H4 (cell line): ENCODE data around the gene KLHL40. TPM values are rescaled to one million over a fixed set of nuclear protein-coding genes. Genes with fewer than 3 reads are reported as not detected.

Source experiments
- DNase-seq: peaks from one replicate; pipeline ENCODE4 v3.0.0-alpha.2; 2015; ENCODE audit warnings: low spot score
- total RNA-seq: library from RNA; depleted of rRNA; stranded (reverse); fragments of >200 nt; shearing (Covaris generic); gene quantifications from 2 replicates; pipeline ENCODE4 v1.2.3, GENCODE V29; 2014

KLHL40 gene
- total RNA-seq, 1 experiment from 2014 or later = not detected

GRCh38 chr3:42689421-42690014 lies 4.2 kb downstream of the KLHL40 start:
- DNase-seq = no peak

DNA sequence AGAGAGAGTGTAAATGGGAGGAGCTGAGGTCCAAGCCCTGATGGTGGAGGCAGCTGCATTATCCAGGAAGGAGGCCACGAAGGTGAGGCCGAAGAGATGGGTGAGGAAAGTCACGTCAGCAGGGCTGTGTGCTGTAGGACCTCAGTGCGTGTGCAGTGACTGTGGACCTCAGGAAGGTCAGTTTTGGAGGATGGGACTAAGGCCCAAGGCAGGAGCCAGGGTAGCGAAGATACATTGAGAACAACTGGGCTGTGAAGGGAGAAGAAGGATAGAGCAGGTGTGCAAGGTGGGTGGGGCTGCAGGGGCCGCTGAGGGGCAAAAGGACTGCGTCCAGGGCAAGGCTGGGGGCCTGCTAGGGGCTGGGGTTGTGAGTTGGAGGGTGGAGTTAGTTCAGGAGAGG lies 4.9 kb downstream of the KLHL40 start:
- DNase-seq = no peak

DNA sequence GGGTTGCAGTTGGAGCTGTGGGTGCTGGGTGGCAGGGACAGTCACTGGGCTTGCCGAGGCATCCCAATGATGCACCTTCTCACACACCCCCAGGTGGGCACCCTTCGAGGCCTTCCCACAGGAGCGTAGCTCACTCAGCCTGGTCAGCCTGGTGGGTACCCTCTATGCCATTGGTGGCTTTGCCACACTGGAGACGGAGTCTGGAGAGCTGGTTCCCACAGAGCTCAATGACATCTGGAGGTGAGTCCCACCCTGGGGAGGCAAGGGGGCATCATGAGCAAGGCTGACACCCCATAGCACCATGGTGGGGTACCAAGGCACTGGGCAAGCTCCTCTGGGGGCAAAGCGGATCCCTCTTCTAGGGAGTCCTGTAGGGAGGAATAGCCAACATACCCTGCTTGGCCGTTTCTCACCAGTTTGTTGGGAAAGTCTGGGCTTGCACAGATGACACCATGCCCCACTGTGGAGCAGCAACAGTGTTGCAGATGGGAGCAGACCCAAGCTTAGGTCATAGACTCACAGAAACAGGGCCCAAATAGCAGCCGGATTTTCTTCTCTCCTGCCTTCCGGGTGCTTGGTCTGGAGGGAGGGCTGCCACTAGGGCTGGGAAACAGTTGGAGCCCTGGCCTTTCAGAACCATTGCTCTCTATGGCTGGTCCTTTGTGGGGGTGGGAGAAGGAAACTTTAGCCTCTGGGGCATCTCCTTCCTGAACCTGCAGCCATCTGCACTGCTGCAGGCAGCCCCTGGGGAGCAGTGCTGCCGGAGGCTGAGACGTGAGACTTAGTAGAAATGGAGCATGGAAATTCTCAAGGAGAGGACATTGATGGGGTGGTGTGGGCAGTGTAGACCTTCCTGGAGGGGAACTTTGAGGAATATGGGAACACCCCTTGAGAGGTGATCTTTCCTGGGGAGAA lies 5.7 kb downstream of the KLHL40 start:
- DNase-seq = no peak

GRCh38 chr3:42691816-42692666 lies 6.7 kb downstream of the KLHL40 start:
- DNase-seq = no peak

- DNase-seq = no peak
Observed at GRCh38 chr3:42692667-42693529, 7.6 kb downstream of the KLHL40 start.

DNA sequence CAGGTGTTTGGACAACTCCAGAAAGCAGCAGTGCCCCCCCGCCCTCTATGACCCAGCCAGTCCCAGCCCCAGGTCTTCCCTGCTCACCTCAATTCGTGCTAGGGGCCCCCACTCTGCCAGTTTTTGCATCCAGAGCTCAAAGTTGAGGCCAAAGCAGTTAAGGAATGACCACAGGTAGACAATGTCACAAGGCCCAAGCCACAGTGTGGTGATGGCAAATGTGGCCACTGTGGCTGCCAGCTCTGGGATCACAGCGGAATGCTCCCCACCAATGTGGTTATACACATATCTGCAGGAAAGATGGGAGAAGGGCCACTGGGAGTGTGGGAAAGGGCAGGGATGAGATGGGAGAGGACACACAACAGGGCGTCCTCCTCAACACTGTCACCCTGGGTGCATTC lies 8.2 kb downstream of the KLHL40 start:
- no peak for DNase-seq

GRCh38 chr3:42694366-42694765 lies 9.0 kb downstream of the KLHL40 start:
- DNase-seq = no peak

- no peak for DNase-seq
Observed at GRCh38 chr3:42696356-42697288, 11.3 kb downstream of the KLHL40 start.

- no peak for DNase-seq
Observed at GRCh38 chr3:42697289-42698051, 12.1 kb downstream of the KLHL40 start.

GRCh38 chr3:42698216-42698910 lies 13.0 kb downstream of the KLHL40 start:
- no peak for DNase-seq

- DNase-seq = no peak
Observed at GRCh38 chr3:42698911-42699230, 13.5 kb downstream of the KLHL40 start.

GRCh38 chr3:42699511-42699971 lies 14.2 kb downstream of the KLHL40 start:
- no peak for DNase-seq

DNA sequence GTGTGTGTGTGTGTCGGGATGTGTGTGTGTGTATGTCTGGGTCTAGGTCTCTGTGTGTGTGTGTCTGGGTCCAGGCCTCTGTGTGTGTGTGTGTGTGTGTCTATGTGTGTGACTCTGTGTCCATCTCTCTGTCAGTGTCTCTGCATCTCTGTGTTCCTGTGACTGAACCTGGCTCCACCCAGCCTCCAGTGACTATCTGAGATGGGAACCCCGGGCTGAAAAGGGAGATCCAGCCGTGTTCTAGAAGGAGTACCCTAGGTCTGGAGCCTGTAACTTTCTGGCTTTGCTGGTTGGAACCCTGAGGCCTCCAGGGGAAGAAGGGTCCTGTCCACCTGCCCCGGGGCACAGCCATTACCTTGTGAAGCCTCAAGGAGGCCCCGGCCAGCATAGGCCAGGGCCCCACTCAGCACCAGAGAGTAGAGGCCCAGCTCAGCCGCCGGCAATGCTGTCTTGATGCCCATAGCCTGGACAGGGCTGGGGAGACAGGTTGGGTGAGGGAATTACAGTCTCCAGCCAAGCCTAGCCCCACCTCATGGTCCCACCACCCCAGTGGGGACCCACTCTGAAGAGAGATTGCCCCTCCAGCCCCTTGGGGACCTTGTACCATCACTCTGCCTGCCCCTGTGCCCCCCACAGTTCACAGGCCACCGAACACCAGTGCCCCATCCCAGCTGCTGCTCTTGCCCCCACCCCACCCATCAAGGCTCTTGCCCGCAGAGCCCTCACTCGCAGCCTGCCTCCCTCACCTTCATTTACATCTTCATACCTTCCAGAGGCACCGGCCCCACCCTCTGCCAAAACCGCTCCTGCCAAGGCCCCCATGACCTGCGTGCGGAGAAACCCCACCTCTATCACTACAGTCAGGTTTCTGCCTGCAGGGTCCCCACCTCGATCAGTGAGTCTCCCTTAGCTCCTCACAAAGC lies 15.3 kb downstream of the KLHL40 start:
- DNase-seq = no peak

DNA sequence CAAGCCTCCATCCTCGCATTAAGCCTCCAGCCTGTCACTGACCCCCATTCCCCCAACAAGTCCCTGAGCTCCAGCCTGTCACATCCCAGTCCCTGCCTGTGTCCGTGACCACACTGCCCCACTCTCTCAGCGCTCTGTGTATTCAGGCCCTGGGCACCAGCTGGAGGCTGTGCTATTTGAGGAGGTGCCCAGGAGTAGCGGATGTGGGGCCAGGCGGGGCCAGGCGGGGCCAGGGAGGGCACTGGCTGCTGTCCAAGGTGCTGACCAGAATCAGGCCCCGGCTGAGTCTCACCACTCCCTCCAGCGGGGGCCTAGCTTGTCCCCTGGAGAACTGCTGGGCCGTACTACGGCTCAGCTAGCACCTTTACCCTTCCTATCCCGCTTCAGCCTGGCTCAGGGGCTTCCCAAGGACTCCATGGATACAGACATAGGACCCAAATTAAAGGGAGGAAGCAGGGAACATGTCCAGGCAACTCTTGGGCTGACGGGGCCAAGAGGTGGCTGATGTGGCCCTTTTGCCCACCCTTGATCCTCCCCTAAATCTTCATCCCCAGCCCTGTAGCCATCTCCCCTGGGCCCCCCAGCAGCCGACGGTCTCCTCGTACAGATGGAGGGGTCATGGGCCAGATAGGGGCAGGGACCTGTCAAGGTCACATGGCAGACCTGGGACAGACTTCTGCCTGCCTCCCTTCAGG lies 16.2 kb downstream of the KLHL40 start:
- peak; percentile 27 for DNase-seq

- DNase-seq = no peak
Observed at GRCh38 chr3:42702066-42702951, 17.0 kb downstream of the KLHL40 start, which contains the start of gene HHATL. TSS of gene HHATL (minus strand) at chr3:42702798. CDS start at chr3:42700826, 1,972 bp downstream.
